NCI-H2227 (cell line): ENCODE measurements around the gene ZG16.
"Not testable (repeated sequence)": the region's sequence is repeated elsewhere in the genome, so short reads cannot be mapped to it uniquely, and the experiment has no call there.

Source experiments
- DNase-seq: peaks from one replicate; lab custom pipeline; 2025; ENCODE audit not compliant: unreplicated experiment; lab: John Stamatoyannopoulos, UW

The ZG16 gene

DNA sequence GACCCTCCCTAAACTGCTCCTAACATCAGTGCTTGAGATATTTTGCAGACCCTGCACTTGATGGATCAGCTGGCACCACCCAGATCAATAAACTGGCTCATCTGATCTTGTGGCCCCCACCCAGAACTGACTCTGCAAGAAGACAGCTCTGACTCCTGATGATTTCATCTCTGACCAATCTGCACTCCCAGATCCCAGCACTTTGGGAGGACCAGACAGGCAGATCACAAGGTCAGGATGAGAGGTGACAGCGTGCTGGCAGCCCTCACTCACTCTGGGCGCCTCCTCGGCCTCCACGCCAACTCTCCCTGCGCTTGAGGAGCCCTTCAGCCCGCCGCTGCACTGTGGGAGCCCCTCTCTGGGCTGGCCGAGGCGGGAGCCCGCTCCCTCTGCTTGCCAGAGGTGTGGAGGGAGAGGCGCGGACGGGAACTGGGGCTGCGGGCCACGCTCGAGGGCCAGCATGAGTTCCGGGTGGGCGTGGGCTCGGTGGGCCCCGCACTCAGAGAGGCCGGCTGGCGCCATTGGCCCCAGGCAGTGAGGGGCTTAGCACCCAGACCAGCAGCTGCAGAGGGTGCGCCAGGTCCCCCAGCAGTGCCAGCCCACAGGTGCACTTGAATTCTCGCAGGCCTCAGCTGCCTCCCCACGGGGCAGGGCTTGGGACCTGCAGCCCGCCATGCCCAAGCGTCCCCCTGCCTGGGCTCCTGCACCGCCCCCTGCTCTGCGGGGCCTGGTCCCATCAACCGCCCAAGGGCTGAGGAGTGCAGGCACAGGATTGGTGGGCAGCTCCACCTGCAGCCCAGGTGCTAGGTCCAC lies 29.9 kb upstream of the ZG16 start:
- DNase-seq: no peak

DNA sequence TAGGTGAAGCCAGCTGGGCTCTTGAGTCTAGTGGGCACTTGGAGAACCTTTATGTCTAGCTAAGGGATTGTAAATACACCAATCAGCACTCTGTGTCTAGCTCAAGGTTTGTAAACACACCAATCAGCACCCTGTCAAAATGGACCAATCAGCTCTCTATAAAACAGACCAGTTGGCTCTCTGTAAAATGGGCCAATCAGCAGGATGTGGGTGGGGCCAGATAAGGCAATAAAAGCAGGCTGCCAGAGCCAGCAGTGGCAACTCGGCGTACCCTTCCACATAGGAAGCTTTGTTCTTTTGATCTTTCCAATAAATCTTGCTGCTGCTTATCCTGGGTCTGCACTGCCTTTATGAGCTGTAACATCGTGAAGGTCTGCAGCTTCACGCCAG lies 29.3 kb upstream of the ZG16 start:
- DNase-seq: not testable (repeated sequence)

DNA sequence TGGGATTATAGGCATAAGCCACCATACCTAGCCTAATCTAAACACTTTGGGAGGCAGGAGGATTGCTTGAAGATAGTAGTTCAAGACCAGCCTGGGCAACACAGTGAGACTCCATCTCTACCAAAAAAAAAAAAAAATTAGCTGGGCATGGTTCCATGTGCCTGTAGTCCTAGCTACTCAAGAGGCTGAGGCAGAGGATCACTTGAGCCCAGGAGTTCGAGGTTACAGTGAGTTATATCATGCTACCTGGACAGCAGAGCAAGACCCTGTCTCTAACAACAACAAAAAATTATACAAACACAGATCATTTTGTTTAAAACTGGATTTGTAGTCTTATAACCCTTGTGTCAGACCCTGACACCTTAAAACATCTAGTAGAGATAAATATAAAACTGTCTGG lies 24.5 kb upstream of the ZG16 start:
- DNase-seq: no peak

DNA sequence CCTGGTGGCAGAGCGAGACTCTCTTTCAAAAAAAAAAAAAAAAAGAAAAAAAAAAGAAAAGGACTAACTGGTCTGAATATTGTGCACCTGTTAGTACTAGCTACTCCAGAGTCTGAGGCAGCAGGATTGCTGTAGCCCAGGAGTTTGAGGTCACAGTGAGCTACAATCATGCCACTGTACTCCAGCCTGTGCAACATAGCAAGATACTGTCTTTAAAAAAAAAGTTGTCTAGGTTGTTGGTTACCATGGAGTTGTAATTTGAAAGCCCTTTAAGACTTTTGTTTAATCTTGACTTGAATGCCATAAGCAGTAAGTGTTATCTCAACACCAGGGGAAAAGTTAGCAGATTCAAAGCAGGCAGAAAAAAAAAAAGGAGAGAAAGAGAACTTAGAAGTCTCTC lies 21.4 kb upstream of the ZG16 start:
- DNase-seq: no peak

DNA sequence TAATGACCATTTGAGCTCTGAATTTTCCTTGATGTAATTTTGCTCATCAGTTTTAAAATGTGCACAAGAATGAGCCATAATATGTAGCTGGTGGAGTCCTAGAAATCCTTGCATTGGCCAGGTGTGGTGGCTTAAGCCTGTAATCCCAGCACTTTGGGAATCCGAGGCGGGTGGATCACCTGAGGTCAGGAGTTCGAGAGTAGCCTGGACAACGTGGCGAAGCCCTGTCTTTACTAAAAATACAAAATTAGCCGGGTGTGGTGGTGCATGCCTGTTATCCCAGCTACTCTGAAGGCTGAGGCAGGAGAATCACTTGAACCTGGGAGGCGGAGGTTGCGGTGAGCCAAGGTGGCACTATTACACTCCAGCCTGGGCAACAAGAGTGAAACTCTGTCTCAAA lies 21.0 kb upstream of the ZG16 start:
- not testable (repeated sequence) for DNase-seq

DNA sequence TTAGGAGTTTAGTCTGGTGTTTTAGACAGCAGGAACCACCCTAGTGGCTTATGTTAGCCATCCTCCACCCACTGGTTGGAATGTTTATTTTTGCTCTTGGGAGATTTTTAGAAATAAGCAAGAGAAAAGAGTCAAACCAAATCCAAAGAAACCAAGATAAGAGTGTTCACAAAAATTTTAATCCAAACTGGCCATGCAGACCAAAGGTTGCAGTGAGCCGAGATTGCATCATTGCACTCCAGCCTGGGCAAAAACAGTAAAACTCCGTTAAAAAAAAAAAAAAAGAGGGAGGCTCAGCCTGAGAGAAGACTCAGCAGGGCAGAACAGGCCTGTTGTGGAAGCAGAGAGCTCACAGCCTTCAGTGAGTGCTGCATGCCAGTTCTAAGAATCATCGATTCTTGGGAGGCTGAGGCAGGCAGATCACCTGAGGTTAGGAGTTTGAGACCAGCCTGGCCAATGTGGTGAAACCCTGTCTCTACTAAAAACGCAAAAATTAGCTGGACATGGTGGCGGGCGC lies 20.0 kb upstream of the ZG16 start:
- no peak for DNase-seq

DNA sequence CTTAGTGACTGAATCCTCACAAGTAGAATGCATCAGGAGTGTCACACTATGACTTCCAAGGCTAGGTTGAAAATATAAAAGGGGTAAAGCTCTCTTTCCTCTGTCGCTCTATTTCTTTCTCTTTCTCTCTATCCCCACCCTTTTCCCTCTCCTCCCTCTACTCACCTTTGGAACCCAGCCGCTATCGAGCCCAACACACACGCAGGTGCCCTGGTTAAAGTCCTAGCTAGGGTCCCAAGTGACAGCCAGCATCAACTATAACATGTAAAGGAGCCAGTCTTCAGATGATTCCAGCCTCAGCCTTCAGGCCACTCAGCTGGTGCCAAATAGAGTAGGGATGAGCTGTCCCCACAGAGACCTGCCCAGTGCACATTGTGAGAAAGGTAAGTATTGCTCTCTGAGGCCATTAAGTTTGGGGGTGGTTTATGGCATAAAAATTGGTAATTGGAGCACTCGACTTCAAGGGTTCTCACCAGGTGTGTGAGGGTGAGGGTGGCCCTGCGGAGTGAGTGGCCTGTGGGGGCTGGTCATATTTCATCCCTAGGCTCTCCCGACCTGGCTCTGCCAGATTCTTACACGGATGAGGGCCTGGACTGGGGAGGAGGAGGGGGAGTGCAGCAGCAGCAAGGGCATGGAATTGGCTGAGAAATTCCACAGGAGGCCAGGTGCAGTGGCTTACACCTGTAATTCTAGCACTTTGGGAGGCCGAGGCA lies 17.3 kb upstream of the ZG16 start:
- DNase-seq: no peak

DNA sequence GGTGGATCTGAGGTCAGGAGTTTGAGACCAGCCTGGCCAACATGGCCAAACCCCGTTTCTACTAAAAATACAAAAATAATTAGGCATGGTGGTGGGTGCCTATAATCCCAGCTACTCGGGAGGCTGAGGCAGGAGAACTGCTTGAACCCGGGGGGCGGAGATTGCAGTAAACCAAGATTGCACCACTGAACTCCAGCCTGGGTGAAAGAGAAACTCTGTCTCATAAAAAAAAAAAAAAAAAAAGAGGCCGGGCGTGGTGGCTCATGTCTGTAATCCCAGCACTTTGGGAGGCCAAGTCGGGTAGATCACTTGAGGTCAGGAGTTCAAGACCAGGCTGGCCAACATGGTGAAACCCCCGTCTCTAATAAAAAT lies 16.8 kb upstream of the ZG16 start:
- DNase-seq: not testable (repeated sequence)

DNA sequence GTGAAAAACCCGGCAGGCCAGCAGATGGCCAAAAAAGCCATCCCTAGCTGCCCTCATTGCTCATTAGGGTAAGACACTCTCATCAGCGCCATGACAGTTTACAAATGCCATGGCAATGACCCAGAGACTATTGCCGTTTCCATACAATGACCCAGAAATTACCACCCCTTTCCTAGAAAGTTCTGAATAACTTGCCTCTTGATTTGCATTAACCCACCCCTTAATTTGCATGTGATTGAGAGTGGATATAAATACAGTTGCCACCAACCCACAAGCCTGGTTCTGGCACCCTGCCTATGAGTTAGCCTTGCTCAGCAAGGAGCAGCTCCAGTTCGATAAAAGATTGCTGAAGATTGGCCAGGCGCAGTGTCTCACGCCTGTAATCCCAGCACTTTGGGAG lies 16.2 kb upstream of the ZG16 start:
- DNase-seq: no peak

DNA sequence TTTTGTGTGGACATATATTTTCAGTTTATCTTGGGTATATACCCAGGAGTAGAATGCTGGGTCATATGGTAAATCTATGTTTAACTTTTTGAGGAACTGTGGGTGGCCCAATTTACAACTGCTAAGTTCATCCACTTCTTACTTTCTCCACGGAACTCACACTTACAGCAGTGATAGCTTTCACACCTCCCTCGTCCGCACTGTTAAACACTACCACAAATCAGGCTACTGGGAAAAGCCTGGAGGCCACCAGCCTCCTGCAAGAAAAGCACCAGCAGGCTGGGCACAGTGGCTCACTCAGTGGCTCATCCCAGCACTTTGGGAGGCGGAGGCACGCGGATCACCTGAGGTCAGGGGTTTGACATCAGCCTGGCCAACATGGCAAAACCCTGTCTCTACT lies 14.7 kb upstream of the ZG16 start:
- DNase-seq: no peak

DNA sequence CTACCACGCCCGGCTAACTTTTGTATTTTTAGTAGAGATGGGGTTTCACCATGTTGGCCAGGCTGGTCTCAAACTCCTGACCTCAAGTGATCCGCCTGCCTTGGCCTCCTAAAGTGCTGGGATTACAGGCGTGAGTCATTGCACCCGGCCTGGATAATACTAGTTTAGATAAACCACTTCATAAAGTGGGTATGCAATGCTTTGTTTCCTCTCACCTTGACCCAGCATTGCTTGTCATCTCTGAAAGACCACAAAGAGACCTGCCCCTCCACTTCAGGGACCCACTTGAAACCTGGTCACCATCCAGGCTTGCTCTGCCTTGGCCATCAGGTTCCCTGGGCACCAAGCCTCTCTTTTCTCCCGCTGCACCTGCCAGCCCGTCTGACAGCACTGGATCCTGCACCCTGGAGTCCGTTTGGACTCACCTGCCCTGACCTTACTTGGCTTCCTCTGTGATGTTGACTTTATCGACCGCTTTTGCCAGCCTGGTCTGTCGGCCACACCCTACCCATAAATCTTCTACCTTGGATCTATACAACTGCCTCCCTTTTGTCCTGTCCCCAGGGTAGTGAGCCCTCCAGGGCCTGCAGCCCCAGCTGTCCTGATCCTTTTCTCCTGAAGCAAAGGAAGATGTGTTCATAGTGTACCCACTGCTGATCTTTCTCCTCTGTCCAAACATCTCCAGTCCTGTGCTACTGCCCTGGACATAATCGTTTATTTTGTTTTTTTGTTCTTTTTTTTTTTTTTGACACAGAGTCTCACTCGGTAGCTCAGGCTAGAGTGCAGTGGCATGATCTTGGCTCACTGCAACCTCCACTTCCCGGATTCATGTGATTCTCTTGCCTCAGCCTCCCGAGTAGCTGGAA lies 12.7 kb upstream of the ZG16 start:
- no peak for DNase-seq

DNA sequence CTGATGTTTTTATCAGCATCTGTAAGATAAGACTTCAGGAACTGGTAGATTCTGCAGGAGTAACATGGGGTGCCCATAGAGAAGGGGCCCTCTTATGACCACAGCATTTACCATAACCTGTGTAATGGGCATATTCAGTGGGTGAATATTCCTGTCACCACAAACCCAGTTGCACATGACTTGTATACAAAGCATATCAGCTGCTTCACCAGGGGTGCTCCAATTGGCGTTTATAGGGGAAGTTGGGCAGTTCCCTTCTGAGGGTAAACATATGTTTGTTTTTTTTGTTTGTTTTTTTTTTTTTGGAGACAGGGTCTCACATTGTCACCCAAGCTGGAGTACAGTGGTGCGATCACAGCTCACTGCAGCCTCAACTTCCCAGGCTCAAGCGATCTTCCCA lies 11.5 kb upstream of the ZG16 start:
- DNase-seq: no peak

DNA sequence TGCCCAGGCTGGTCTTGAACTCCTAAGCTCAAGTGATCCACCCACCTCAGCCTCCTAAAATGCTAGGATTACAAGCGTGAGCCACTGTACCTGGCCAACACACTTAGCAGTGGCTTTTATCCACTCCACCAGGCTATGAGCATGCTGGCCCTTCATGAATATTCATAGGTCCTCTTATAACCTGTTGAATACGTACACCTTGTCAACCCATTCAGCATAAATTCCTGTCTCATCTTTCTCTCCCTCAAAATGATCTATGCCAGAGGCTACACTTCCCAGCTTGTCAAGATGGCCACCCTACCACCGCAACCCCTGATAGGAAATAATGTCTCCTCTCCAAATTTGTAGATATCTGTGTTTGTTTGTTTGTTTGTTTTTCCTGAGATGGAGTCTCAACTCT lies 11.0 kb upstream of the ZG16 start:
- DNase-seq: no peak

DNA sequence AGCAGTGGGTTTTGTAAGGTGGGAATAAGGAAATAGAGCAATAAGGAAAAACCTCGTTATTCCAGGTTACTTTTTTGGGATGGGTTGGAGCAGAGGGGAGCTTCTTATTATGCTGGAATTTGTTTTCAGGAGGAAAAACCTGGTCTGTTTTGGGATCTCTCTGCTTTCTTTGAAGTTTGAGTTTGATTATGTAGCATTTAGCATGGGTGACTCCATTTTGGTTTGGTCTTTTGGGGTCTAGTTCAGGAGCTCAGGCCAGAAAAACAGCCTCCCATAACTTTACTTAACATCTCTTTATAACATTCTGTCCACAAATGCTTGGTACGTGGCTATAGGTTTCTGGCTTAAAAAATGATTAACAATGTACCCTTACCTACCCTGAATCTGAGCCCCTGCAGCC lies 8.5 kb upstream of the ZG16 start:
- no peak for DNase-seq

DNA sequence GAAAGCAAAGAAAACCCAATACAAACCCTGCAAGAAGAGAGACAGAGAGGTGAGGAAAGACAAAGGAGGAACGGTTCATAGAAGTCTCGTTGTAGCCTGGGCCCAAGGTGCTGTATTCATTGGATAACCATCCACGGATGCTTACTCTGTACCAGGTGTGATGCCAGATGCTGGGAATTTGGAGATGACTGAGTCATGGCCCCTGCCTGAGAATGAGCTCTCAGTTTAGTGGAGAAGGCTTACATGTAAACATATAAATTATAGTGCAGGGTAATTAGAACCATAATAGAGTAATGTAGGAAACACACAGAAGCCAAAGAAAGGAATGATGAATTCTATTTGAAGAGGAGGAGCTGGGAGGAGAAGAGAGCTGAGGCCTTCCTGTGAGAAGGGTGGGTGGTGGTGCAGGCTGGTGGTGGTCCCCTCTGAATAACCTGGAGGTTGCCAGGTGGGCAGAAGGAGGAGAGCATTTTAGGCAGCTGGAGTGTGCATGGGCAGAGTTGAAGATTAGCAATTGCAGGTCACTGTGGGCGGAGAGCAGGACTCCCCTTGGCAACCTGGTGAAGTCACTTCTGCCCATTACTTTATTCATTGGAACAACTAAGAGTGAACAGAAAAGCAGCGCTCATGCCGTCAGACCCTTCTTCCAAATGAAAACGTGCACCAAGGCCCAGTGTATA lies 7.7 kb upstream of the ZG16 start:
- DNase-seq: no peak

DNA sequence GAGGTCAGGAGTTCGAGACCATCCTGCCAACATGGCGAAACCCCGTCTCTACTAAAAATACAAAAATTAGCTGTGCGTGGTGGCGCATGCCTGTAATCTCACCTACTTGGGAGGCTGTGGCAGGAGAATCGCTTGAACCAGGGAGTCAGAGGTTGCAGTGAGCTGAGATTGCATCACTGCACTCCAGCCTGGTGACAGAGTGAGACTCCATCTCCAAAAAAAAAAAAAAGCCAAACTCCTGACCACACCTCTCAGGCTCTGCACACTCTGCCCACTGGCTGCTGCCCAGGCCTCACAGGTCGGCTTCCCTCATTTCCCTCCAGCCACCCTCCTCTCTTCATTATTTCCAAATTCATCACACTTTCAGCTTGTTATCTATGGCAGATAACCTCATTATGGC lies 5.7 kb upstream of the ZG16 start:
- not testable (repeated sequence) for DNase-seq

DNA sequence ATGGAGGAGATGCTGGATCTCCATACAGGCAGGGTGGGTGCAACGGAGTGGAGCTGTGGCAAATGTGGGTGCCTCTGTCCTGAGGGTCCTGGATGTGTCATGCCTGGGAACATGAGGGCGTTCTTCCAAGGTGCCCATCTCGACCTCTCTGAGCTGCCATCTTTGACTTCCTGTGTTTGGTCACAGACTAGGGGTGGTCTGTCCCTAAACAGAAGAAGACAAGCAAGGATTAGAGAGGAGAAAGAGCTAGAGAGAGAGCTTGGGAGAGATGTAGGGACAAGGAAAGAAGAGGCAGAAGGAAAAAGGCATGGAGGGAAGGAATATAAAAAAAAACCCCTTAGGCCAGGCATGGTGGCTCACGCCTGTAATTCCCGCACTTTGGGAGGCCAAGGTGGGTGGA lies 3.3 kb upstream of the ZG16 start:
- DNase-seq: no peak

DNA sequence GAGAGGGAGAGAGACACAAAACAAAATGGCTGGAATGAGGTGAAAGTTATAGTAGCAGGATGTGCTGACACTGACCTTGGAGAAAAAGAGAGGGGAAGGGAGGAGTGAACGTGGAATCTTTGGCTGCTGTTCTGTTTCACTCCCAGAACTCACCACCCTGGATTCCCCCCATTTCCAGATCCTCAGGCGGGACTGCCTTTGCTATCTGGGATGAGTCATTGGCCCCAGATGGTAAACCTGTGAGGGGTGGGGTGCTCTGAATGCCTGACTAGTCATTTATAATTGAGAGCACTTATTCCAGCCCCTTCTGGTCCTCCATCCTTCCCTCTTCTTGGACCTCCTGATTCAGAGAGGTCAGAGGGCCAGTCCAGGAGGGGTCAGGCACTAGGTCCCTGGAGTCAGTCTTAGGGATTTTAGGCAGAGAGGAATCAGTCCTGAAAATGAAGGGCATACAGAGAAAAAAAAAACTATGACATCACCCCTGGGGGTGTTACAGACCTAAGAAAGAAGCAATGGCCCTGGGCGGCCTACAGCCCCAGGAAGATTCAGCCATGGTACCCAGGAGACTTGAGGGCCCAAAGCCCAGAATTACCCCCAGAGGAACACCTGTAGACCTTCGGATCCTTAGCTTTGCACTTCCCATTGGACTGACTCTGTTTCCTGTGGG lies 2.2 kb upstream of the ZG16 start:
- no peak for DNase-seq

DNA sequence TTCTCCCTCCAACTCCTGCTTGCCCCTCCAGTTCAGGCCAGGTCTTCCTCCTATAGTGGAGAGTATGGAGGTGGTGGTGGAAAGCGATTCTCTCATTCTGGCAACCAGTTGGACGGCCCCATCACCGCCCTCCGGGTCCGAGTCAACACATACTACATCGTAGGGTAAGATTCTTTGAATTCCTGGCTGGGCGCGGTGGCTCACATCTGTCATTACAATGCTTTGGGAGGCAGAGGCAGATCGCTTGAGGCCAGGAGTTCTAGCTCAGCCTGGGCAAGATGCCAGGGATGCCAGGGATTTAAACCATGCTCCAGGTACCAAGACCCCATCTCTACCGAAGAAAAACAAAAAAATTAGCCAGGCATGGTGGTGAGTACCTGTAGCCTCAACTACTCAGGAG lies 1.4 kb downstream of the ZG16 start:
- no peak for DNase-seq
